Astrocyte of the cerebellum (primary cell): Measurements from ENCODE around the gene EXD2.

Experiments
- DNase-seq: peaks from one replicate; pipeline ENCODE4 v3.0.0-alpha.2; 2011; ENCODE audit warnings: low read depth
- H3K4me3 ChIP-seq: 2 replicates; pipeline ENCODE4 v1.5.1; 2011; ENCODE audit warnings: mild to moderate bottlenecking, low read depth, low read length, moderate library complexity
- in situ Hi-C: cut with HindIII; loops from 2 replicates; pipeline ENCODE4 v1.10.0; 2017; ENCODE audit warnings: low sequenced_read_pairs
- TF ChIP-seq, protein P1 (sequence below): IDR thresholded peaks from 2 replicates; pipeline ENCODE4 v1.5.1; 2012; ENCODE audit warnings: low read length, low read depth, moderate library complexity, mild to moderate bottlenecking; ENCODE audit errors: missing control alignments

The EXD2 gene

DNA sequence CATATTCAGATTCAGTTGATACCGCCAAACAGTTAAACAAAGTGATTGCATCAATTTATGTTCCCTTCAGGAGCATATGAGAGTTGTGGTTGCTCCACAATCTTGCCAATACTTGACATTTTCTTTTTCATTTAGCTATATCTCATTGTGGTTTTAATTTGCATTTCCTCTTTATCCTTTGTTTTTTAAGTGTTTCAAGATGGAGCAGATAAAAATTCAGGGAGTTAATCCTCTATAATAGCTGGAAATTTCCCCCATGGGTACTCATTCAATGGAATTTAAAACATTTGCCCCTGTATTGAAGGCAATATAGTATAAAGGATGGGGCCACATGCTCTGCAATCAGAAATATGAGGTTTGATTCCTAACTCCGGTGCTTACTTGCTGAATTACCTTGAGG lies 1.1 kb upstream of the EXD2 start:
- DNase-seq = no peak
- H3K4me3 ChIP-seq = no peak overlapping the region
- in situ Hi-C loops = no loop called here
- TF ChIP-seq, protein P1, sequence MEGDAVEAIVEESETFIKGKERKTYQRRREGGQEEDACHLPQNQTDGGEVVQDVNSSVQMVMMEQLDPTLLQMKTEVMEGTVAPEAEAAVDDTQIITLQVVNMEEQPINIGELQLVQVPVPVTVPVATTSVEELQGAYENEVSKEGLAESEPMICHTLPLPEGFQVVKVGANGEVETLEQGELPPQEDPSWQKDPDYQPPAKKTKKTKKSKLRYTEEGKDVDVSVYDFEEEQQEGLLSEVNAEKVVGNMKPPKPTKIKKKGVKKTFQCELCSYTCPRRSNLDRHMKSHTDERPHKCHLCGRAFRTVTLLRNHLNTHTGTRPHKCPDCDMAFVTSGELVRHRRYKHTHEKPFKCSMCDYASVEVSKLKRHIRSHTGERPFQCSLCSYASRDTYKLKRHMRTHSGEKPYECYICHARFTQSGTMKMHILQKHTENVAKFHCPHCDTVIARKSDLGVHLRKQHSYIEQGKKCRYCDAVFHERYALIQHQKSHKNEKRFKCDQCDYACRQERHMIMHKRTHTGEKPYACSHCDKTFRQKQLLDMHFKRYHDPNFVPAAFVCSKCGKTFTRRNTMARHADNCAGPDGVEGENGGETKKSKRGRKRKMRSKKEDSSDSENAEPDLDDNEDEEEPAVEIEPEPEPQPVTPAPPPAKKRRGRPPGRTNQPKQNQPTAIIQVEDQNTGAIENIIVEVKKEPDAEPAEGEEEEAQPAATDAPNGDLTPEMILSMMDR = no peak

DNA sequence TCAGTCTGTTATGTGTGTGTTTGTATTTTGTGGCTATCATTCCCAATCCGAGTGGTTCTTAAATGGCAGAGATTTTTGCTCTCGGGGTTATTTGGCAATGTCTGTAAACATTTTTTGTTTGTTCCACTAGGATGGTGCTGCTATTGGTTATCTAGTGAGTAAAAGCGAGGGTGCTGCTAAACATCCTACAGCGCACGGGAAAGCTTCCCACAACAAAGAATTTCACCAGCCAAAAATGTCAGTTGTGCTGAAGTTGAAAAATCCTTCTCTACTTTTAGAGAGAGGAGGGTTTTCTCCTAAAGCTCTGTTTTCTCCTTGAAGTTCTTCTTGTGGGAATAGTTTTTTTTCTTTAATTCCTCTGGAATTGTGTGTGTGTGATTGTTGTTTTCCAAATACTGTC lies 2.4 kb downstream of the EXD2 start:
- TF ChIP-seq, protein P1 = no peak
- no peak overlapping the region for H3K4me3 ChIP-seq
- DNase-seq = no peak
- in situ Hi-C loops = no loop called here

- TF ChIP-seq, protein P1 = no peak
- no peak for DNase-seq
- no peak overlapping the region for H3K4me3 ChIP-seq
- in situ Hi-C loops = no loop called here
These were observed 8.5 kb downstream of the EXD2 start for GRCh38 chr14:69199786-69200185.

- no peak overlapping the region for H3K4me3 ChIP-seq
- in situ Hi-C loops = no loop called here
- TF ChIP-seq, protein P1 = no peak
- DNase-seq = no peak
These were observed 13.5 kb downstream of the EXD2 start for GRCh38 chr14:69204753-69205152.

DNA sequence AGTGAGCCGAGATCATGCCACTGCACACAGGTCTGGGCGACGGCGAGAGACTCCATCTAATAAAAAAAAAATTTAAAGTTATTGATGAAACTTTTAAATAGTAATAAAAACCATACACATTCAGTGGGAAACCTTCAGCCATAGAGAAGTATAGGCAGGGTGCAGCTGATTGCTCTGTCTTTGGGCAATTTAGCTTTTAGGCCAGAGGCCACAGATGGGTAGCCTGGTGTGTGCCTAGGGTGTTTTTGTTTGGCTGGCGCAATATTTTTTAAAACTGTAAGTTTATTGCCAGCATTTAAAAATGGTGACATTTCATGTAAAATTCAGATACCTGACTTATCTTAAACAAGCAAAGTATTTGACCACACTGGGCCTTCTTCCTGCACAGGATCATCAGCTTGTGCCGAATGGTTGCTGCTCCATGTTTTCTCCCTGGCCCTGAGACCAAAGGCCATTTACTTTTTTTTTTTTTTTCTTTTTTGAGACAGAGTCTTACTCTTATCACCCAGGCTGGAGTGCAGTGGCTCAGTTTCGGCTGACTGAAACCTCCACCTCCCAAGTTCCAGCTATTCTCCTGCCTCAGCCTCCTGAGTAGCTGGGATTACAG lies 16.2 kb downstream of the EXD2 start:
- TF ChIP-seq, protein P1 = no peak
- no peak overlapping the region for H3K4me3 ChIP-seq
- no peak for DNase-seq
- in situ Hi-C loops = no loop called here

DNA sequence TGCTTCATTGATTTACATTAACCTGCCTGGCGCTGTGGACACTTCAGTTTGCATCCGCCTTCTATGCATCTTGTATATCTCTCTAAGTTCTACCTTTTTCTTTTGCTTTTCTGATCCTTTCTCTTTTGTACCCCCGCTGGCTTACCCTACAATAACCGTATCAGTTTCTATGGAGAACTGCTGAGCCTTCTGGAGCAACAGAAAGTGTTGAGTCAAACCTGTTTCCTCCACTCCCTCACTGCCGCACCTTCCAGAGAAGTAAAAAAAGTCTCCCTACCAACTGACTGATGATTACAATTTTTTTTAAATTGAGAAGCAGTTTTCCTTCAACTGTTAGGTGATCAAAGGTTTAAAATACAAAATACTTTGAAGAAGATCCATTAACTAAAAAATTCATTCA lies 17.4 kb downstream of the EXD2 start:
- TF ChIP-seq, protein P1 = no peak
- H3K4me3 ChIP-seq = no peak overlapping the region
- in situ Hi-C loops = no loop called here
- DNase-seq = no peak
